SK-N-SH (cell line): ENCODE results near the gene PDE9A. TPM values are rescaled to one million over a fixed set of nuclear protein-coding genes. Genes with fewer than 3 reads are reported as not detected.

ENCODE experiments used
- CTCF ChIA-PET: fragments of 300-600, 350-600 bp; formaldehyde crosslinking; extraction: SDS; loops from one replicate; lab custom pipeline; 2021; lab: Yijun Ruan, JAX
- POLR2A ChIA-PET: fragments of 350-600 bp; sonication (Branson Sonifier 250); formaldehyde crosslinking; extraction: SDS; loops from one replicate; lab custom pipeline; 2020; ENCODE audit warnings: antibody characterized with exemption, inconsistent platforms; lab: Yijun Ruan, JAX
- DNase-seq: peaks from one replicate; pipeline ENCODE4 v3.0.0; 2012
- H2AFZ ChIP-seq: fragments of 200-600 bp; sonication (generic); 2 replicates; pipeline ENCODE4 v1.8.1; 2016; ENCODE audit warnings: antibody characterized with exemption, mild to moderate bottlenecking, low read depth
- H3F3A ChIP-seq: fragments of 200-600 bp; sonication (generic); replicated peaks from 2 replicates; pipeline ENCODE3; 2016; ENCODE audit warnings: antibody characterized with exemption, mild to moderate bottlenecking; ENCODE audit not compliant: insufficient read depth
- H3K27ac ChIP-seq, 2 experiments: fragments of 200-500 bp in 1 of 2; fragments of 200-600 bp in 1 of 2; sonication (Bioruptor generic) in 1 of 2; sonication (generic), shearing (Covaris generic) in 1 of 2; 2 replicates each; pipeline versions ENCODE4 v1.5.1 to v1.6.1; 2014 to 2016; ENCODE audit warnings: low read depth in 2 of 2, inconsistent platforms in 1 of 2, low read length in 1 of 2, mild to moderate bottlenecking in 1 of 2, mixed read lengths in 1 of 2
- H3K27me3 ChIP-seq: fragments of 200-600 bp; sonication (generic), shearing (Covaris generic); 2 replicates; pipeline ENCODE4 v1.6.1; 2016; ENCODE audit warnings: mixed run types; ENCODE audit not compliant: insufficient read depth
- H3K36me3 ChIP-seq, 2 experiments: fragments of 200-500 bp in 1 of 2; fragments of 200-600 bp in 1 of 2; sonication (Bioruptor generic) in 1 of 2; sonication (generic) in 1 of 2; replicated peaks in 1 of 2; 2 replicates each; pipeline versions ENCODE3 to v1.5.1; 2014 to 2016; ENCODE audit warnings: low read length in 1 of 2, mild to moderate bottlenecking in 1 of 2; ENCODE audit not compliant: insufficient read depth in 2 of 2, control insufficient read depth in 1 of 2
- H3K4me1 ChIP-seq, 2 experiments: fragments of 200-500 bp in 1 of 2; fragments of 200-600 bp in 1 of 2; sonication (Bioruptor generic) in 1 of 2; sonication (generic), shearing (Covaris generic) in 1 of 2; 2 replicates each; pipeline versions ENCODE4 v1.5.1 to v1.6.1; 2014 to 2016; ENCODE audit warnings: low read depth in 1 of 2, low read length in 1 of 2, mixed run types in 1 of 2; ENCODE audit not compliant: insufficient read depth in 2 of 2, control insufficient read depth in 1 of 2
- H3K4me2 ChIP-seq: fragments of 200-600 bp; sonication (generic), shearing (Covaris generic); 2 replicates; pipeline ENCODE4 v1.6.1; 2017; ENCODE audit warnings: mixed run types
- H3K4me3 ChIP-seq, 2 experiments: fragments of 200-500 bp in 1 of 2; fragments of 200-600 bp in 1 of 2; sonication (Bioruptor generic) in 1 of 2; sonication (generic), shearing (Covaris generic) in 1 of 2; 2 replicates each; pipeline versions ENCODE4 v1.5.1 to v1.8.1; 2014 to 2016; ENCODE audit warnings: low read depth in 2 of 2, inconsistent platforms in 1 of 2, low read length in 1 of 2, mild to moderate bottlenecking in 1 of 2, mixed read lengths in 1 of 2, moderate library complexity in 1 of 2
- H3K79me2 ChIP-seq: fragments of 200-600 bp; sonication (generic); 2 replicates; pipeline ENCODE4 v1.8.1; 2017; ENCODE audit warnings: mild to moderate bottlenecking; ENCODE audit not compliant: insufficient read depth
- H3K9ac ChIP-seq: fragments of 200-600 bp; sonication (generic); 2 replicates; pipeline ENCODE4 v1.6.1; 2017; ENCODE audit warnings: mixed run types
- H3K9me2 ChIP-seq: fragments of 200-600 bp; sonication (generic); 2 replicates; pipeline ENCODE4 v1.6.1; 2017; ENCODE audit warnings: mixed run types
- H3K9me3 ChIP-seq: fragments of 200-600 bp; sonication (generic); 2 replicates; pipeline ENCODE4 v1.6.1; 2017; ENCODE audit warnings: mixed run types, mild to moderate bottlenecking, moderate library complexity
- H4K20me1 ChIP-seq: fragments of 200-600 bp; sonication (generic); 2 replicates; pipeline ENCODE4 v1.6.1; 2017; ENCODE audit warnings: mild to moderate bottlenecking, mixed run types; ENCODE audit not compliant: insufficient read depth
- CHD2 ChIP-seq: fragments of 150-350 bp; IDR thresholded peaks from 2 replicates; pipeline ENCODE4 v1.6.1; 2018; ENCODE audit warnings: low read length; ENCODE audit not compliant: partially characterized antibody
- EP300 ChIP-seq, 2 experiments: IDR thresholded peaks; 2 replicates each; pipeline versions ENCODE4 v1.4.0 to v1.6.1; 2012; ENCODE audit warnings: borderline replicate concordance in 1 of 2, low read depth in 1 of 2, low read length in 1 of 2
- EZH2phosphoT487 ChIP-seq: fragments of 200-600 bp; sonication (generic); IDR thresholded peaks from 2 replicates; pipeline ENCODE4 v1.6.1; 2017; ENCODE audit warnings: low read depth, mixed run types, mild to moderate bottlenecking, antibody characterized with exemption, moderate library complexity, borderline replicate concordance
- FOSL2 ChIP-seq: IDR thresholded peaks from 2 replicates; pipeline ENCODE4 v1.4.0; 2012; ENCODE audit warnings: low read depth, mild to moderate bottlenecking, moderate library complexity, borderline replicate concordance
- FOXJ3 ChIP-seq: sonication (generic); formaldehyde crosslinking; IDR thresholded peaks from 2 replicates; pipeline ENCODE4 v1.5.1; 2020; ENCODE audit warnings: mild to moderate bottlenecking, missing genetic modification reagents
- FOXM1 ChIP-seq: IDR thresholded peaks from 2 replicates; pipeline ENCODE4 v1.4.0; 2012; ENCODE audit warnings: low read depth, mild to moderate bottlenecking
- GABPA ChIP-seq: IDR thresholded peaks from 2 replicates; pipeline ENCODE4 v1.4.0; 2012; ENCODE audit warnings: low read depth, mild to moderate bottlenecking
- POLR2AphosphoS5 ChIP-seq: IDR thresholded peaks from 2 replicates; pipeline ENCODE4 v1.6.1; 2012; ENCODE audit warnings: low read depth, low read length
- RAD21 ChIP-seq: IDR thresholded peaks from 2 replicates; pipeline ENCODE4 v1.6.1; 2012; ENCODE audit warnings: mild to moderate bottlenecking, low read length
- RCOR1 ChIP-seq: fragments of 150-350 bp; IDR thresholded peaks from 2 replicates; pipeline ENCODE4 v1.6.1; 2017; ENCODE audit warnings: antibody characterized with exemption, low read length
- RXRA ChIP-seq: IDR thresholded peaks from 2 replicates; pipeline ENCODE4 v1.4.0; 2012; ENCODE audit warnings: low read depth, mild to moderate bottlenecking, borderline replicate concordance
- SIN3A ChIP-seq: IDR thresholded peaks from 2 replicates; pipeline ENCODE4 v1.6.1; 2012; ENCODE audit warnings: low read depth, mild to moderate bottlenecking, low read length, moderate library complexity, borderline replicate concordance
- TAF1 ChIP-seq: IDR thresholded peaks from 2 replicates; pipeline ENCODE4 v1.6.1; 2012; ENCODE audit warnings: low read depth, mild to moderate bottlenecking, low read length, moderate library complexity, borderline replicate concordance
- WGBS: methylation state at CpG from one replicate; pipeline ENCODE4 v1.1.6; 2017; ENCODE audit warnings: low lambda C conversion rate; 5-methylcytosine and 5-hydroxymethylcytosine counted together
- polyA plus RNA-seq, 3 experiments: library from polyadenylated mRNA; depleted of rRNA; stranded (reverse); fragments of >200 nt; gene quantifications; 2 replicates each; pipeline ENCODE4 v1.2.3, GENCODE V29; 2012
- TF ChIP-seq, protein P1 (sequence below): IDR thresholded peaks from 2 replicates; pipeline ENCODE4 v1.6.1; 2012; ENCODE audit warnings: mild to moderate bottlenecking, low read depth, low read length, moderate library complexity
- TF ChIP-seq, protein P2 (sequence below): IDR thresholded peaks from 2 replicates; pipeline ENCODE4 v1.4.0; 2012; ENCODE audit warnings: low read depth, borderline replicate concordance
- TF ChIP-seq, protein P3 (sequence below): fragments of 150-350 bp; IDR thresholded peaks from 2 replicates; pipeline ENCODE4 v1.6.1; 2017; ENCODE audit warnings: antibody characterized with exemption, low read length, low read depth, borderline replicate concordance
- TF ChIP-seq, protein P4 (sequence below): IDR thresholded peaks from 2 replicates; pipeline ENCODE4 v1.4.0; 2012; ENCODE audit warnings: low read depth

PDE9A gene
- polyA plus RNA-seq, 1 of the 3 experiments (the other 2 are of a cell fraction) = 0.28 TPM

DNA sequence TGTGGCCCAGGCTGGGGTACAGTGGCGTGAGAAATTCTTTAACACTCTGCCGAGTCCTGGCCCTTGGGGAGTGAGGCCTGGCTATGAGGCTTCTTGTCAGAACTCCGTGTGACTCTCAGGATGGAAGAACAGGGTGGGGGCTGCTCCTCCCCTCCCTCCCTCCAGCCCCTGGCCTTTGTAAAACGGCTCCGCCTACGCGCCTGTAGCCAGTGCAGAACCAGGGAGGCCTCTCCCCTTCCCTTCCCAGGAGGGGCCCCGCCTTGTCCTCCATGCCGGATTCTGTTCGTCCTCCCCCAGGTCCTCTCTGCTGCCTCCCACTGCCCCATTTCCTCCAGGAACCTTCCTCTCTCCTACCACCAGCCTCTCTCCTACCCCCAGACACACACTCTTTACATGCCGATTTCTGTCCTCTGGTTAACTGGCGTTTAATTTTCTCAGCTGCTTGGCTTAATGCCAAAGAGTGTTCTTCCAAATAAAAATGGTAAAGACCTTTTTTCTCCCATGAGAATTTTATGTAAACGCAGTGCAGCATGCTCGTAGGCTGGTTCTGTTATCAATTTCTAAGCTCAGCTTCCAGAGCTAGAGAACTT lies 21.0 kb downstream of the PDE9A start:
- CTCF ChIA-PET = interaction anchor here (0.8 to 1.0 kb wide), 2 partner anchors 21 to 22 kb away, joined by 3 read pairs; partner anchors contain the start of gene PDE9A

More for the DNA sequence above, 21.0 kb downstream of the PDE9A start:
- TF ChIP-seq POLR2AphosphoS5 (no peak), GABPA (no peak), CHD2 (peak; percentile 24), RCOR1 (no peak), SIN3A (no peak), FOXM1 (no peak), EZH2phosphoT487 (no peak), FOSL2 (no peak), RXRA (no peak), RAD21 (no peak), EP300 (IDR thresholded peaks at IDR 0.05; ENCODE audit: borderline replicate concordance in 1 of 2, low read depth in 1 of 2, low read length in 1 of 2) (0 out of 4 replicates have a peak, but pooled peaks of 1 of the 2 experiments have one; percentile 3), TAF1 (no peak), FOXJ3 (CRISPR knock-in tag) (no peak)
- TF ChIP-seq, protein P1, sequence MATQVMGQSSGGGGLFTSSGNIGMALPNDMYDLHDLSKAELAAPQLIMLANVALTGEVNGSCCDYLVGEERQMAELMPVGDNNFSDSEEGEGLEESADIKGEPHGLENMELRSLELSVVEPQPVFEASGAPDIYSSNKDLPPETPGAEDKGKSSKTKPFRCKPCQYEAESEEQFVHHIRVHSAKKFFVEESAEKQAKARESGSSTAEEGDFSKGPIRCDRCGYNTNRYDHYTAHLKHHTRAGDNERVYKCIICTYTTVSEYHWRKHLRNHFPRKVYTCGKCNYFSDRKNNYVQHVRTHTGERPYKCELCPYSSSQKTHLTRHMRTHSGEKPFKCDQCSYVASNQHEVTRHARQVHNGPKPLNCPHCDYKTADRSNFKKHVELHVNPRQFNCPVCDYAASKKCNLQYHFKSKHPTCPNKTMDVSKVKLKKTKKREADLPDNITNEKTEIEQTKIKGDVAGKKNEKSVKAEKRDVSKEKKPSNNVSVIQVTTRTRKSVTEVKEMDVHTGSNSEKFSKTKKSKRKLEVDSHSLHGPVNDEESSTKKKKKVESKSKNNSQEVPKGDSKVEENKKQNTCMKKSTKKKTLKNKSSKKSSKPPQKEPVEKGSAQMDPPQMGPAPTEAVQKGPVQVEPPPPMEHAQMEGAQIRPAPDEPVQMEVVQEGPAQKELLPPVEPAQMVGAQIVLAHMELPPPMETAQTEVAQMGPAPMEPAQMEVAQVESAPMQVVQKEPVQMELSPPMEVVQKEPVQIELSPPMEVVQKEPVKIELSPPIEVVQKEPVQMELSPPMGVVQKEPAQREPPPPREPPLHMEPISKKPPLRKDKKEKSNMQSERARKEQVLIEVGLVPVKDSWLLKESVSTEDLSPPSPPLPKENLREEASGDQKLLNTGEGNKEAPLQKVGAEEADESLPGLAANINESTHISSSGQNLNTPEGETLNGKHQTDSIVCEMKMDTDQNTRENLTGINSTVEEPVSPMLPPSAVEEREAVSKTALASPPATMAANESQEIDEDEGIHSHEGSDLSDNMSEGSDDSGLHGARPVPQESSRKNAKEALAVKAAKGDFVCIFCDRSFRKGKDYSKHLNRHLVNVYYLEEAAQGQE = no peak
- TF ChIP-seq, protein P2, sequence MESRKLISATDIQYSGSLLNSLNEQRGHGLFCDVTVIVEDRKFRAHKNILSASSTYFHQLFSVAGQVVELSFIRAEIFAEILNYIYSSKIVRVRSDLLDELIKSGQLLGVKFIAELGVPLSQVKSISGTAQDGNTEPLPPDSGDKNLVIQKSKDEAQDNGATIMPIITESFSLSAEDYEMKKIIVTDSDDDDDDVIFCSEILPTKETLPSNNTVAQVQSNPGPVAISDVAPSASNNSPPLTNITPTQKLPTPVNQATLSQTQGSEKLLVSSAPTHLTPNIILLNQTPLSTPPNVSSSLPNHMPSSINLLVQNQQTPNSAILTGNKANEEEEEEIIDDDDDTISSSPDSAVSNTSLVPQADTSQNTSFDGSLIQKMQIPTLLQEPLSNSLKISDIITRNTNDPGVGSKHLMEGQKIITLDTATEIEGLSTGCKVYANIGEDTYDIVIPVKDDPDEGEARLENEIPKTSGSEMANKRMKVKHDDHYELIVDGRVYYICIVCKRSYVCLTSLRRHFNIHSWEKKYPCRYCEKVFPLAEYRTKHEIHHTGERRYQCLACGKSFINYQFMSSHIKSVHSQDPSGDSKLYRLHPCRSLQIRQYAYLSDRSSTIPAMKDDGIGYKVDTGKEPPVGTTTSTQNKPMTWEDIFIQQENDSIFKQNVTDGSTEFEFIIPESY = no peak
- TF ChIP-seq, protein P3, sequence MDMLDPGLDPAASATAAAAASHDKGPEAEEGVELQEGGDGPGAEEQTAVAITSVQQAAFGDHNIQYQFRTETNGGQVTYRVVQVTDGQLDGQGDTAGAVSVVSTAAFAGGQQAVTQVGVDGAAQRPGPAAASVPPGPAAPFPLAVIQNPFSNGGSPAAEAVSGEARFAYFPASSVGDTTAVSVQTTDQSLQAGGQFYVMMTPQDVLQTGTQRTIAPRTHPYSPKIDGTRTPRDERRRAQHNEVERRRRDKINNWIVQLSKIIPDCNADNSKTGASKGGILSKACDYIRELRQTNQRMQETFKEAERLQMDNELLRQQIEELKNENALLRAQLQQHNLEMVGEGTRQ = no peak
- TF ChIP-seq, protein P4, sequence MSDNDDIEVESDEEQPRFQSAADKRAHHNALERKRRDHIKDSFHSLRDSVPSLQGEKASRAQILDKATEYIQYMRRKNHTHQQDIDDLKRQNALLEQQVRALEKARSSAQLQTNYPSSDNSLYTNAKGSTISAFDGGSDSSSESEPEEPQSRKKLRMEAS = no peak
- Histone ChIP-seq H3K27me3 (no peaks in the 10 kb centered on the region), H3K9me2 (no peaks in the 10 kb centered on the region), H4K20me1 (no peaks in the 10 kb centered on the region), H3K4me3 (no peak overlapping the region), H3K36me3 (no peaks in the 10 kb centered on the region), H3K27ac (peak overlapping the region in 1 of 2 experiments; percentile 50; a peak in 2 of 4 replicates), H3K9ac (no peak overlapping the region), H3K9me3 (no peaks in the 10 kb centered on the region), H3K4me2 (no peak overlapping the region), H3K79me2 (no peaks in the 10 kb centered on the region), H2AFZ (no peak overlapping the region), H3K4me1 (peaks cover 4 to 56% of the 10 kb centered on the region in 2 experiments; a peak in 3 of 4 replicates), H3F3A (no peaks in the 10 kb centered on the region)
- peak; percentile 76 for DNase-seq
- POLR2A ChIA-PET = interaction anchor here (0.9 kb wide), 1 partner anchor 17 kb away, joined by 3 read pairs; no protein-coding TSS in a partner anchor
- 36% methylated on average over 14 of the region's 14 CpGs for WGBS
